ENCODE results near the gene UNCX.
"Not testable (repeated sequence)": the region's sequence is repeated elsewhere in the genome, so short reads cannot be mapped to it uniquely, and the experiment has no call there.

DNA sequence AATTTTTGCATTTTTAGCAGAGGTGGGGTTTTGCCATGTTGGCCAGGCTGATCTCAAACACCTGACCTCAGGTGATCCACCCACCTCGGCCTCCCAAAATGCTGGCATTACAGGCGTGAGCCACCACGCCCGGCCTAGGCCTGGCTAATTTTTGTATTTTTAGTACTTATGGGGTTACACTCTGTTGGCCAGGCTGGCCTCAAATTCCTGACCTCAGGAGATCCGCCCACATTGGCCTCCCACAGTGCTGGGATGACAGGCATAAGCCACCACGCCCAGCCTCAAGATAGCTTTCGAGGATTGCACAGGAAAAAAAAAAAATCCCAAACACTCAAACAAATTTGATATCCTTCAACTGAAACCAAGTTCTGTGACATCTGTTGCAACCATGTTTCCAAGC, 26.9 kb upstream of the UNCX start:
- TF ChIP-seq, protein P1, sequence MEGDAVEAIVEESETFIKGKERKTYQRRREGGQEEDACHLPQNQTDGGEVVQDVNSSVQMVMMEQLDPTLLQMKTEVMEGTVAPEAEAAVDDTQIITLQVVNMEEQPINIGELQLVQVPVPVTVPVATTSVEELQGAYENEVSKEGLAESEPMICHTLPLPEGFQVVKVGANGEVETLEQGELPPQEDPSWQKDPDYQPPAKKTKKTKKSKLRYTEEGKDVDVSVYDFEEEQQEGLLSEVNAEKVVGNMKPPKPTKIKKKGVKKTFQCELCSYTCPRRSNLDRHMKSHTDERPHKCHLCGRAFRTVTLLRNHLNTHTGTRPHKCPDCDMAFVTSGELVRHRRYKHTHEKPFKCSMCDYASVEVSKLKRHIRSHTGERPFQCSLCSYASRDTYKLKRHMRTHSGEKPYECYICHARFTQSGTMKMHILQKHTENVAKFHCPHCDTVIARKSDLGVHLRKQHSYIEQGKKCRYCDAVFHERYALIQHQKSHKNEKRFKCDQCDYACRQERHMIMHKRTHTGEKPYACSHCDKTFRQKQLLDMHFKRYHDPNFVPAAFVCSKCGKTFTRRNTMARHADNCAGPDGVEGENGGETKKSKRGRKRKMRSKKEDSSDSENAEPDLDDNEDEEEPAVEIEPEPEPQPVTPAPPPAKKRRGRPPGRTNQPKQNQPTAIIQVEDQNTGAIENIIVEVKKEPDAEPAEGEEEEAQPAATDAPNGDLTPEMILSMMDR (IDR thresholded peaks at IDR 0.05) = not testable (repeated sequence)
- TF ChIP-seq POLR2A (IDR thresholded peaks at IDR 0.05; ENCODE audit: low read depth); EP300 (IDR thresholded peaks at IDR 0.05): not testable (repeated sequence)
